ENCODE results near the gene OR8H3. TPM values are rescaled to one million over a fixed set of nuclear protein-coding genes. Genes with fewer than 3 reads are reported as not detected.

The OR8H3 gene
- total RNA-seq, 1 experiment from 2014 or later = not detected

GRCh38 chr11:56152333-56152732 is 30.2 kb downstream of the OR8H3 start:
- H4K91ac ChIP-seq (ENCODE audit: insufficient read length, low read depth, low read length) = no peak overlapping the region
- H3K4me3 Mint-ChIP-seq = no peak overlapping the region
- H2BK5ac ChIP-seq (ENCODE audit: insufficient read length, low read length) = no peak overlapping the region
- peaks cover 45 to 77% of the 10 kb centered on the region in 2 experiments for H3K9me3 Mint-ChIP-seq
- no peak overlapping the region for H3K14ac ChIP-seq (ENCODE audit: insufficient read depth, low read length)
- H4K8ac ChIP-seq (replicated peaks; ENCODE audit: insufficient read length, low read depth, low read length) = no peak overlapping the region
- H2AFZ ChIP-seq (ENCODE audit: low read length) = no peak overlapping the region
- no peaks in the 10 kb centered on the region for H4K20me1 ChIP-seq (ENCODE audit: control insufficient read depth, insufficient read depth, insufficient read length)
- no peak overlapping the region for H3K9ac ChIP-seq (ENCODE audit: extremely low read depth, insufficient read length, low read length)
- no peak overlapping the region for H2BK20ac ChIP-seq (ENCODE audit: low read depth, low read length, poor library complexity, severe bottlenecking)
- H3K18ac ChIP-seq (ENCODE audit: insufficient read length, low read depth, low read length) = no peak overlapping the region
- no peak overlapping the region for H3T11ph ChIP-seq (ENCODE audit: low read length)
- H3K79me2 ChIP-seq (ENCODE audit: insufficient read depth, low read length) = no peaks in the 10 kb centered on the region
- no peaks in the 10 kb centered on the region for H3K4me1 ChIP-seq (ENCODE audit: insufficient read depth, low read length)
- H3K4ac ChIP-seq (ENCODE audit: low read depth, low read length) = no peak overlapping the region
- no peak overlapping the region for H3K56ac ChIP-seq (ENCODE audit: insufficient read length, low read depth, low read length)
- no peak overlapping the region for H3K27ac ChIP-seq (ENCODE audit: insufficient read length, low read depth, low read length)
- H3K9me3 ChIP-seq (ENCODE audit: control insufficient read depth, low read depth, low read length) = peaks cover 5% of the 10 kb centered on the region
- H3K27me3 Mint-ChIP-seq (ENCODE audit: low read depth) = no peaks in the 10 kb centered on the region
- no peaks in the 10 kb centered on the region for H3K4me1 Mint-ChIP-seq
- peaks cover 10 to 26% (median 10%) of the 10 kb centered on the region in 3 experiments for H3K36me3 Mint-ChIP-seq (ENCODE audit: insufficient read depth in 1 of 3, low read depth in 3 of 3)
- H4K5ac ChIP-seq (ENCODE audit: insufficient read length, low read depth, low read length) = no peak overlapping the region
- no peaks in the 10 kb centered on the region for H3K79me1 ChIP-seq (ENCODE audit: insufficient read depth, low read depth, low read length, poor library complexity, severe bottlenecking)
- H2AK5ac ChIP-seq (ENCODE audit: insufficient read length, low read length) = no peak overlapping the region
- no peak for DNase-seq
- H3K23ac ChIP-seq (ENCODE audit: insufficient read length, low read depth, low read length) = no peak overlapping the region
- WGBS (ENCODE audit: extremely low coverage, insufficient read length, low lambda C conversion rate) = no CpG with 5 or more reads among the region's 15 CpGs
- TF ChIP-seq CTCF (conservative IDR thresholded peaks at IDR 0.05) = no peak
- H3K4me2 ChIP-seq (ENCODE audit: insufficient read depth, insufficient read length, low read length) = no peak overlapping the region
- no peak overlapping the region for H2BK12ac ChIP-seq (ENCODE audit: insufficient read length, low read depth, low read length)
- no peaks in the 10 kb centered on the region for H3K27me3 ChIP-seq (ENCODE audit: insufficient read depth, low read length)
- no peak overlapping the region for H2BK15ac ChIP-seq (ENCODE audit: low read depth, low read length)
- no peaks in the 10 kb centered on the region for H3K23me2 ChIP-seq (ENCODE audit: insufficient read length, low read depth, low read length, poor library complexity, severe bottlenecking)
- H2BK120ac ChIP-seq (ENCODE audit: low read depth, low read length, poor library complexity, severe bottlenecking) = no peak overlapping the region
- no peak overlapping the region for H3K27ac Mint-ChIP-seq

All from H9 (cell line).